Smooth muscle cell (in vitro differentiated cells): ENCODE data around the gene COX6A2. TPM values are rescaled to one million over a fixed set of nuclear protein-coding genes. Genes with fewer than 3 reads are reported as not detected.

Experiments
- DNase-seq: peaks from one replicate; lab custom pipeline; 2025; ENCODE audit not compliant: unreplicated experiment; lab: John Stamatoyannopoulos, UW
- H2AFZ ChIP-seq: fragments of 200-600 bp; sonication (generic); 2 replicates; pipeline ENCODE4 v1.6.0; 2016; ENCODE audit warnings: antibody characterized with exemption, low read depth, mild to moderate bottlenecking
- H3F3A ChIP-seq: fragments of 200-600 bp; sonication (generic); 2 replicates; pipeline ENCODE4 v1.6.0; 2017; ENCODE audit warnings: antibody characterized with exemption, low read depth
- H3K27ac ChIP-seq: fragments of 200-600 bp; sonication (generic); 2 replicates; pipeline ENCODE4 v1.5.1; 2016; ENCODE audit warnings: low read depth, mild to moderate bottlenecking
- H3K27me3 ChIP-seq: fragments of 200-600 bp; sonication (generic); 2 replicates; pipeline ENCODE4 v1.6.1; 2016; ENCODE audit warnings: low read depth, mild to moderate bottlenecking
- H3K36me3 ChIP-seq: fragments of 200-600 bp; sonication (generic); 2 replicates; pipeline ENCODE4 v1.5.1; 2016; ENCODE audit warnings: low read depth
- H3K4me1 ChIP-seq: fragments of 200-600 bp; sonication (generic); 2 replicates; pipeline ENCODE4 v1.5.1; 2016; ENCODE audit warnings: low read depth
- H3K4me2 ChIP-seq: fragments of 200-600 bp; sonication (generic); 2 replicates; pipeline ENCODE4 v1.6.0; 2016; ENCODE audit warnings: mild to moderate bottlenecking
- H3K4me3 ChIP-seq: fragments of 200-600 bp; sonication (generic); 2 replicates; pipeline ENCODE4 v1.5.1; 2016; ENCODE audit warnings: mild to moderate bottlenecking
- H3K79me2 ChIP-seq: fragments of 200-600 bp; sonication (generic); 2 replicates; pipeline ENCODE4 v1.6.0; 2016; ENCODE audit warnings: low read depth, mild to moderate bottlenecking
- H3K9ac ChIP-seq: fragments of 200-600 bp; sonication (generic); 2 replicates; pipeline ENCODE4 v1.6.0; 2016; ENCODE audit warnings: low read depth
- H3K9me3 ChIP-seq: fragments of 200-600 bp; sonication (generic); replicated peaks from 2 replicates; pipeline ENCODE4 v1.5.1; 2016; ENCODE audit warnings: low read depth
- H4K20me1 ChIP-seq: fragments of 200-600 bp; sonication (generic); 2 replicates; pipeline ENCODE4 v1.6.0; 2016; ENCODE audit warnings: low read depth
- WGBS: methylation state at CpG from one replicate; pipeline ENCODE4 v1.1.7; 2016; ENCODE audit warnings: low lambda C conversion rate; 5-methylcytosine and 5-hydroxymethylcytosine counted together
- polyA plus RNA-seq: library from polyadenylated mRNA; unstranded; fragments of >200 nt; fragmentation: Nextera tagmentation; extraction: Ambion mirVana; gene quantifications from 2 replicates; pipeline ENCODE4 v1.2.1, GENCODE V29; 2016
- total RNA-seq: library from RNA; depleted of rRNA; stranded (reverse); fragments of >200 nt; gene quantifications from 2 replicates; pipeline ENCODE4 v1.2.3, GENCODE V29; 2014
- TF ChIP-seq, protein P1 (sequence below): fragments of 200-600 bp; sonication (generic); IDR thresholded peaks from 2 replicates; pipeline ENCODE4 v1.5.1; 2017; ENCODE audit warnings: borderline replicate concordance, mild to moderate bottlenecking, antibody characterized with exemption; ENCODE audit not compliant: insufficient read depth, poor library complexity, severe bottlenecking

The COX6A2 gene
- total and polyA plus RNA-seq, 2 experiments from 2014 or later, result not detected

DNA sequence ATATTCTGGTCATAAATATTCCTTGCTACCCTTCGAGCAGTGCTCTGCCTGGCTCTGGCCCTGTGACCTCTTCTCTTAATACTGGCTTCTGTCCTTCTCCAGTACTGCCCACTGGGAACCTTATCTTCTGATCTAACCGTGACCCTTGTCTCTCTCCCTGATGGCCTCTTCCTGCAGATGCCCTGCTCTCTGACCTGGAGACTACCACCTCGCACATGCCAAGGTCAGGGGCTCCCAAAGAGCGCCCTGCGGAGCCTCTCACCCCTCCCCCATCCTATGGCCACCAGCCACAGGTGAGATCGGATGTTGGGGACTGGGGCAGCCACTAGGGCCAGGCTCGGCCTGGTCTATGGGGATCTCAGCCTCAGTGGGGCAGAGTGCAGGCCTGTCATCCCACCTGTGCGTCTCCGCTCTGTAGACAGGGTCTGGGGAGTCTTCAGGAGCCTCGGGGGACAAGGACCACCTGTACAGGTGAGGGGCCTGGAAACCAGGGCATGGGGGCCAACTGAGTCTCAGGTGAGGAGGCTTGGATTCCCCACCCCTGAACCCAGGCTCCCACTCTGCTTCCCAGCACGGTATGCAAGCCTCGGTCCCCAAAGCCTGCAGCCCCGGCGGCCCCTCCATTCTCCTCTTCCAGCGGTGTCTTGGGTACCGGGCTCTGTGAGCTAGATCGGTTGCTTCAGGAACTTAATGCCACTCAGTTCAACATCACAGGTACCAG is 45.3 kb upstream of the COX6A2 start:
- DNase-seq, result no peak
- Histone ChIP-seq H3K9me3 (no peaks in the 10 kb centered on the region), H3K27me3 (no peaks in the 10 kb centered on the region), H3K4me1 (peaks cover 8% of the 10 kb centered on the region), H4K20me1 (peaks cover 54% of the 10 kb centered on the region), H3K79me2 (peaks cover 10% of the 10 kb centered on the region), H3K27ac (peak overlapping the region; percentile 52), H3K36me3 (peaks cover 6% of the 10 kb centered on the region), H3K4me2 (peak overlapping the region; percentile 90), H2AFZ (no peak overlapping the region), H3K9ac (no peak overlapping the region), H3F3A (peaks cover 45% of the 10 kb centered on the region), H3K4me3 (no peak overlapping the region)
- TF ChIP-seq, protein P1, sequence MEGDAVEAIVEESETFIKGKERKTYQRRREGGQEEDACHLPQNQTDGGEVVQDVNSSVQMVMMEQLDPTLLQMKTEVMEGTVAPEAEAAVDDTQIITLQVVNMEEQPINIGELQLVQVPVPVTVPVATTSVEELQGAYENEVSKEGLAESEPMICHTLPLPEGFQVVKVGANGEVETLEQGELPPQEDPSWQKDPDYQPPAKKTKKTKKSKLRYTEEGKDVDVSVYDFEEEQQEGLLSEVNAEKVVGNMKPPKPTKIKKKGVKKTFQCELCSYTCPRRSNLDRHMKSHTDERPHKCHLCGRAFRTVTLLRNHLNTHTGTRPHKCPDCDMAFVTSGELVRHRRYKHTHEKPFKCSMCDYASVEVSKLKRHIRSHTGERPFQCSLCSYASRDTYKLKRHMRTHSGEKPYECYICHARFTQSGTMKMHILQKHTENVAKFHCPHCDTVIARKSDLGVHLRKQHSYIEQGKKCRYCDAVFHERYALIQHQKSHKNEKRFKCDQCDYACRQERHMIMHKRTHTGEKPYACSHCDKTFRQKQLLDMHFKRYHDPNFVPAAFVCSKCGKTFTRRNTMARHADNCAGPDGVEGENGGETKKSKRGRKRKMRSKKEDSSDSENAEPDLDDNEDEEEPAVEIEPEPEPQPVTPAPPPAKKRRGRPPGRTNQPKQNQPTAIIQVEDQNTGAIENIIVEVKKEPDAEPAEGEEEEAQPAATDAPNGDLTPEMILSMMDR, result no peak
- WGBS, result 94% methylated on average over 17 of the region's 17 CpGs

DNA sequence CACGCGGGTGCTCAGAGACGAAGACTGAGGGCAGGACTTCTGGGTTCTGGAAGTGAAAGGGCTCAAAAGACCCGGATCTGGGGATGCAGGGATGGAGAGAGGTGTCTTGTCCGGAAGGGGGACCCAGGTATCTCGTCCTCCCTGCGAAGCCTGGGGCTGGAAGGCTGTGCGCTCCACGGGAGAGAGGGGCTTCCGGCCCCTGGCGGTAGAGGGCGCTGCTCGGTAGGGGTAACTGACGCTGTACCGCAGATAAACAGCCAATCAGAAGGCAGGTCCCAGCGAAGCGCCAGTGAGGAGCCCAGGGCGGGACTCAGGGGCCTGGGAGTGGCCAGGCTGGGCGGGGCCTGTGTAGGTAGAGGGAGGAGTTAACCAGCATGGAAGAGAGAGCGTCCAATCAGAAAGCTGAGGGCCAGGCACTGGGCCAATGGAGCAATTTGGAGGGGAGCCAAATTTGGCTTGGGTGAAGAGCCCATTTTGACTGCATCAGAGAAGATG is 44.6 kb upstream of the COX6A2 start:
- Histone ChIP-seq H3K9ac (no peak overlapping the region), H3K4me2 (peak overlapping the region; percentile 90), H3F3A (peaks cover 40% of the 10 kb centered on the region), H3K9me3 (no peaks in the 10 kb centered on the region), H3K36me3 (peaks cover 6% of the 10 kb centered on the region), H3K27ac (peak overlapping the region; percentile 51), H3K79me2 (peaks cover 10% of the 10 kb centered on the region), H3K27me3 (no peaks in the 10 kb centered on the region), H3K4me1 (peaks cover 8% of the 10 kb centered on the region), H2AFZ (no peak overlapping the region), H3K4me3 (peak overlapping the region; percentile 75), H4K20me1 (peaks cover 47% of the 10 kb centered on the region)
- TF ChIP-seq, protein P1, result peak; percentile 57
- WGBS, result 42% methylated on average over 20 of the region's 20 CpGs
- DNase-seq, result no peak

DNA sequence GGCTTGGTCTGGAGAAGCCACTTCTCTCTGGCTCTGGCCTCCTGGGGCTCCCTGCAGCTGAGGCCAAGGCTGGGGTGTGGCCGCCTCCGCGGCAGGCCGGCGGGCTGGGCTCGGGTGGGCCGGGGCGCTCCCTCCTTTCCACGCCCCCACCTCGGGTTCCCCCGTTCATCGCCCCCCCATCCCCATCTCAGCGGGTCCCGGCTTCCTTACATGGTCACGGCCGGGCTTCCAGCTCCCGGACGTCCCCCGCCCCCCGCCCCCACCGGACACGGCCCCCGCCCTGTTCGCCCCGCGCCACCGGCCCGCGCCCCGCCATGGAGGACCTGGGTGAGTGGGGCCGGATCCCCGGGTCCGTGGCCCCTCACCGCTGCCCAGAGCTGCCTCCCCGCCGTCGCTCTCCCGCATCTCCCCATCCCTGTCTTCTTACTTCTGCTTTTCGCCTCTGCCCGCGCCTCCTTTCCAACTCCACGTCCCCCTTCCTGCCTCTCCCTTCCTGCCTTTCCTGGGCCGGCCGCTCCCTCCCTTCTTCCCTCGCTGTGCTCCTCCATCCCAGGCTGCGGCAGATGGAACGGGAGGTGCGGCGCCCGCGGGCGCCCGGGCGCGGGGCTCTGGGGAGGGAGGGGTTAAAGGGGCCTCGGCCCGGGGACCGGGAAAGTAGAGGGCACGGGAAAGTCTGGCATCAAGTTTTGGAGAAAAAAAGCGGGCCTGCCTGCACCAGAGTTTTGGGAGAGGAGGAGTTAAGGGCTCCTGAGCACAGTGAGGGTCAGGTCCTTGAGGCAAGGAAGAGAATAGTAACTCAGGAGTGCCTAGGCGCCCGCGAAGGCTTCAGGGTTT is 43.9 kb upstream of the COX6A2 start, which contains the start of gene TGFB1I1:
Gene TGFB1I1, plus strand, starts transcription at position 278 of the 834 bp plus-strand sequence. Its CDS starts 37 bp downstream, at position 315.
- TF ChIP-seq, protein P1, result no peak
- peak within 1 kb of the TSS; percentile 90 for H3K4me2 ChIP-seq
- peak within 1 kb of the TSS; percentile 63 for H2AFZ ChIP-seq
- peaks cover 10% of the 10 kb centered on the region for H3K79me2 ChIP-seq
- no peaks in the 10 kb centered on the region for H3K27me3 ChIP-seq
- peaks cover 41% of the 10 kb centered on the region for H4K20me1 ChIP-seq
- H3K36me3 ChIP-seq, result peaks cover 6% of the 10 kb centered on the region
- H3K4me1 ChIP-seq, result peaks cover 8% of the 10 kb centered on the region
- H3K4me3 ChIP-seq, result peak within 1 kb of the TSS; percentile 75
- peak within 1 kb of the TSS; percentile 41 for H3K9ac ChIP-seq
- H3F3A ChIP-seq, result peaks cover 33% of the 10 kb centered on the region
- no peaks in the 10 kb centered on the region for H3K9me3 ChIP-seq
- H3K27ac ChIP-seq, result peak within 1 kb of the TSS; percentile 74
- WGBS, result 1% methylated on average over 21 of the region's 63 CpGs
- DNase-seq, result peak; percentile 53
